HUDEP-2 (cell line): Measurements from ENCODE around the gene CDH4.

Source experiments
- DNase-seq, 76 experiments: peaks; one replicate each; lab custom pipeline; 2025; ENCODE audit not compliant: unreplicated experiment in 76 of 76; lab: John Stamatoyannopoulos, UW

CDH4 gene

GRCh38 chr20:61508301-61509096 is 256.4 kb downstream of the CDH4 start:
- no peak for DNase-seq

GRCh38 chr20:61510778-61511330 is 258.8 kb downstream of the CDH4 start:
- no peak for DNase-seq

DNA sequence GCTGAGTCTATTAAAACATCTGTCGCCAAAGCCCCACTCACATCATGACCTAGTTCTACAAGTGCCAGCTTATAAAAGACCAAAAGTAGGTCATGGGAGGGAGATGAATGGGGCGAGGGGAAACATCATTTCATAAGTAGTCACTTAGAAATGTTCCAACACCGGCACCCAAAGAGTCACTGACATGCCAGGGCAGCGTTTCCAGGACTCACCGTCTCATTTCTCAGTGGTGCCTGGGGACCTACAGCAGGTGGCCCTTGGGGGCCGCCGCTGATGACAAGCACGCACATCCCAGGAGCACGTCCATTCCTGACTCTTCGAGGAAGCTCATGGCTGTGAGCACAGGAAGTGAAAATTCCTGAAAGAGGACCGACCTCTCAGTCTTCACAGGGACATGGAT is 260.4 kb downstream of the CDH4 start:
- no peak for DNase-seq

GRCh38 chr20:61513124-61514017 is 261.3 kb downstream of the CDH4 start:
- DNase-seq, result no peak

DNA sequence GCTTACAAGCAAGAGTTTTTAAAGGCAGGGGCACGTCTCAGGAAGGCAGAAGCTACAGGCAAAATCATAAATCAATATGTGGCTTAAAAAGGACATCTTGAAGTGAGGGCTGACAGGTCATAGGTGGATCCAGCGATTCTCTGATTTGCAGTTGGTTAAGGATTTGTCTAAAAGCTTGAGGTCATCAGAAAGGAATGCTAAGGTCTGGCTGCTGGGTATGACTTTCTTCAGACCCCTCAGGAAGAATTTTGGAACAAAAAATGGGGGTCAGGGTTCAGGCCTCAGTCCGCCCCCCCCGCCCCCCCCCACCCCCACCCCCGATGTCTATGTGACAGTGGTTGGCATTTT is 261.9 kb downstream of the CDH4 start:
- no peak for DNase-seq

DNA sequence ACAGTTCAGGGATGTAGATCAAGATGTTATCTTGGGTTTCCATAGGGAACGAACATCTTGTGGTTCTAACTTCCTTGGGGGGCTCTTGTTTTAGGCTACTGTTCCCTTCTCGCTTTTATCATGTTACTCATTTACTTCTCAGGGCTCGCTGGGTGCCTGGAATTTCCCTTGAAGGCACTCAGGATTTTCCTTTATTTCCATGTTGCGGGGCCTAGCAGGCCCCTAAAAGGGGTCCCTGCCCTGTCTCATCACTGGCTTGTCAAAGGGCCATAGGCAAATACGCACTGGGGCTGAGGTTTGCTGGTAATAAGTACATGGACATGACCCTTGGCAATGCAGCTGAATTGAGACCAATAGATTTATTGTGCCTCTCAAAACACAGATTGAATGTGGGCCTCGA is 262.3 kb downstream of the CDH4 start:
- no peak for DNase-seq

- no peak for DNase-seq
Observed at GRCh38 chr20:61514805-61515505, 262.9 kb downstream of the CDH4 start.

GRCh38 chr20:61515922-61516321 is 263.9 kb downstream of the CDH4 start:
- no peak for DNase-seq

DNA sequence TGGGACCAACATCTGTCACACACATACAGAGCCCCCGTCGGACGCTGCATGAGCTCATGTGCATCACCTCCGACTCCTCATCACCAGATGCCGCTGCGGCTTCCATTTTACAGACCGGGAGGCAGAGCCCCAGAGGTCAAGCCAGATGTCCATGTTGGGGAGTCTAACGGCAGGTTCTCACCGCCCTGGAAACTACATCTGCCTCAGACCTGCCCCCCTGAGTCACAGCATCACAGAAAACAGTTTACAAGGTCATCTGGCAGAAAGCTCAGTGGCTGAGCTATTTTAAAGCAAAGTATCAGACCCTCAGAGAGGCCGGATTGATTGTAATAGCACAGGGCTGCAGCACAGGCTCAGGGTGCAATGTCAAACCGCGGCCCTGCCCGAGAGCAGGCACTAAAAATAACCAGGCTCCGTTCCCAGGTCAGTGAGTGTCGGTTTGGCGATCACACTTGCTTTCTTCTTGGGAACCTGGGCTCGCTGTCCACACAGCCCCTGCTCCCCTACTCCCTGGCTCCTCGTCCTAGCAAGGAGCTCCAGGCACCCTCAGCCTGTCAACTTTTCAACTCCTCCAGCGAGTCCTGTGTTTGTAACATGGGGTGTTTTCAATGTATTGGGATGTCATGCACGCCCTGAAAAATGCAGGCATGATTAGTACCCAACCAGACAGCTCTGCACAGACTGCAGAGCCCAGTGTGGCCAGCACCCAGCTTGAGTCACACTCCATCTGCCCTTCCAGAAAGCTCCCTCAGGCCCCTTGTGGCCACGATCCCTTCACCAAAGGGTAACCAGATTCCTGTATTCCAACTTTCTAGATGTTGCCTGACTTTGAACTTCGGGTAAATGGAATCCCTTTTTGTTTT is 264.5 kb downstream of the CDH4 start:
- DNase-seq, result no peak

DNA sequence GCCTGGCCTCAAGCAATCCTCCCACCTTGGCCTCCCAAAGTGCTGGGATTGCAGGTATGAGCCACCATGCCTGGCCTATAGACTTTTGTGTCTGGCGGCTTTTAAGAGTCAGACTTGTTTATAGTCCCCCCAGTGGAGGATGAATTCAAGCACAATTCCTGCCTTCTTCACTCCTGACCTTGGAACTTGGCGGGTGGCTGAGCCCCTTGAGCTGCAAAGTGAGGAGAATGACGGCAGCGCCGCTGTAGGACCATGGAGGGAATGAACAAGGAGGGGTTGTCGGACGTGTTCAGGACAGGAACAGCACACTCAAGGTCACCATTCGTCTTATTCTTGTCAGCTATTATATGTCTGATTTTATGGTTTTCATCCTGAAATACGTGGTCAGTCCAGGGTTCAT is 265.4 kb downstream of the CDH4 start:
- no peak for DNase-seq

GRCh38 chr20:61518424-61518951 is 266.4 kb downstream of the CDH4 start:
- no peak for DNase-seq

DNA sequence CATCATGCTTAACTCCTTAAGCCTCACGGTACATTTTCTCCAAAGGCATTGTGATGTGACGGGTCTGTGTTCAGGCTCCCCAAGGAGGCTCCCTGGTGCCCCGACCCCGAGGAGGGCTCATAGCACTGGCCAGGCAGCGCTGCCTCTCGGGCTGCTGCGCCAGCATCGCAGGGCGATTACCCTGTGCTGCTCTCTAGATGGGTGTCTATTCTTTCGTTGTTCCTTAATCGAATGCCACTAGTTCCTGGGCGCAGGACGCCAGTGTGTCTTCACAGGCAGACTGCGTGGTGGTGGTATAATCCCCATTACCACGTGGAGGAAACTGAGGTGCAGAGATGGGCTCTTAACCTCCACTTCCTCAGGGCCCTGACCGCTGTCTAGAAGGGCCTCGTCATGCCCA is 267.4 kb downstream of the CDH4 start:
- no peak for DNase-seq

GRCh38 chr20:61520076-61520892 is 268.2 kb downstream of the CDH4 start:
- no peak for DNase-seq

DNA sequence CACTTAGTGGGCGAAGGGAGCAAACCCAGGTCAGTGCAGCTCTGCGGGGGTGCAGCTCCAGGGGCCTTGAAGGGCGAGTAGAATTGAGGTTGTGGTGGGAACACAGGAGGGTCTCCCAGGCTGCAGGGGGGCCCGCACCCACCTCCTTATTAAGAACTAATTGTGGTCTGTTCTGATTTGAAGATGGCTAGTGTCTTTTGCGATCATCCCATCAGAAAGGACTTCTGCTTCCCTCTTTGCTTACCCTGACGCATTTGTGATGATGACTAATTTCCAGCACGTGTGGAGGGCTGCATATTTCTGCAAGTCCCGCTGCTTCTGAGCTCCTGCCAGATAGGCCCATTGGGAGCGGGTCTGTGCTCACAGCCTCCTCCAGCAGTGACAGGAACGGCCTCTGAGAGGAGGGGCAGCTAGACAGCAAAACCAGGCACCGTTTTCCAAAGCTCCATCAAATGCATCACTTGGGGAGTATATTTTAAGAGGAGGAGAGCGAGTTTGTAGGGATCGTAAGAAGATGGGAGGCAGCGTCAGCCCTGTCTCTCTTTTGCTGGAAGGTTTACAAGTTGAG is 268.9 kb downstream of the CDH4 start:
- no peak for DNase-seq

DNA sequence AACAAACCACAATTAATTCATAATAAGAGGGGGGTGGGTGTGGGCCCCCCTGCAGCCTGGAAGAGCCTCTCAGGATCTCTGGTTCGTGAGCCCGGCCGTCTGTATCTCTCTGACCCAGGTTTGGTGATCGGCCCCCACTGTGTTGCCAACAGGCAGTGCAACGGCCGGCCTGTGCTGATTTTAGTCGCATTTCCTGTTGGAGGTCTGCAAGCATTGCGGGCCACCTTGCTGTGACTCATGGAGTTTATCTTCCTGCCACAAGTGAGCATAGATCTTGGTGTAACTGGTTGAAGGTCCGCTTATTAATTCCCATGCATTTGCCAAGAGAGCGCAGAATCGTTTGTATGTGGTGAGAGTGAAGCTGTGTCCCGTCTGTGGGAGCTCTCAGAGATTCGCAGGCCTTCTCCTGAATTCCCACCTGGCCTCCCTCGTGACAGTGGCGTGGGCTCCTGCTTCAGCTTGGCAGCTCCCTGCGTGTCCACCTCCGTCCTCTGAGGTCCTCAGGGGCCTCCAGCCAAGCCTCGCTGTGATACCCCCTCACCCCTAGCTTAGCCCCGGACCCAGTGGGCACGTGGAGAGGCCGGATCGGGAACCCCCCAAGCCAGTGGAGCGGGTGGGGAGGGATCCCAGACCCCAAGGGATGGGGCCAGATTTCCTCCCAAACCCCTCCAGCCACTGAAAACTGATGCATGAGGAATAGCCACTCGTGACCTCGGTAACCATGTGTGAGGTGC is 269.8 kb downstream of the CDH4 start:
- DNase-seq, result no peak

GRCh38 chr20:61522498-61523090 is 270.5 kb downstream of the CDH4 start:
- DNase-seq, result no peak

GRCh38 chr20:61523145-61523544 is 271.1 kb downstream of the CDH4 start:
- DNase-seq, result no peak
